Upper lobe of right lung (tissue), 1 donor: ENCODE data around the gene MYO18A. TPM values are rescaled to one million over a fixed set of nuclear protein-coding genes. Genes with fewer than 3 reads are reported as not detected.

Source experiments
- ATAC-seq: fragments of 200-7000 bp; cut with Tn5 transposase; one replicate; pipeline ENCODE4 v1.9.1; 2020; ENCODE audit warnings: mild to moderate bottlenecking, moderate library complexity
- DNase-seq: peaks from one replicate; pipeline ENCODE4 v3.0.0-alpha.2; 2020
- H3K27ac ChIP-seq: fragments of 200-600 bp; one replicate; pipeline ENCODE4 v1.8.0; 2022
- H3K27me3 ChIP-seq: fragments of 200-600 bp; one replicate; pipeline ENCODE4 v1.8.0; 2022; ENCODE audit warnings: mild to moderate bottlenecking
- H3K36me3 ChIP-seq: fragments of 200-600 bp; one replicate; pipeline ENCODE4 v1.8.0; 2022
- H3K4me1 ChIP-seq: fragments of 200-600 bp; one replicate; pipeline ENCODE4 v1.8.0; 2022
- H3K4me3 ChIP-seq: fragments of 200-600 bp; one replicate; pipeline ENCODE4 v1.8.0; 2022; ENCODE audit warnings: mild to moderate bottlenecking
- H3K9me3 ChIP-seq: fragments of 200-600 bp; one replicate; pipeline ENCODE4 v1.8.0; 2022
- intact Hi-C: fragments of 100-400 bp; cut with DNase I; formaldehyde crosslinking; loops from one replicate; pipeline ENCODE4 v1.11.0; 2022
- total RNA-seq: library from RNA; stranded (reverse); fragmentation: NEBNext Ultra II Directional; extraction: Animal tissue kit (Norgen Biotek cat#: 25700); gene quantifications from one replicate; pipeline ENCODE4 v1.2.1, GENCODE V29; 2021
- TF ChIP-seq, protein P1 (sequence below): fragments of 200-600 bp; IDR thresholded peaks from one replicate; pipeline ENCODE4 v1.8.0; 2022; ENCODE audit warnings: antibody characterized with exemption
- donor health status: DM: no; HTN: yes; CAD: no; lungs with severe emphysema.

Gene MYO18A
- total RNA-seq, 1 donor from 2014 or later: 51.0 TPM

DNA sequence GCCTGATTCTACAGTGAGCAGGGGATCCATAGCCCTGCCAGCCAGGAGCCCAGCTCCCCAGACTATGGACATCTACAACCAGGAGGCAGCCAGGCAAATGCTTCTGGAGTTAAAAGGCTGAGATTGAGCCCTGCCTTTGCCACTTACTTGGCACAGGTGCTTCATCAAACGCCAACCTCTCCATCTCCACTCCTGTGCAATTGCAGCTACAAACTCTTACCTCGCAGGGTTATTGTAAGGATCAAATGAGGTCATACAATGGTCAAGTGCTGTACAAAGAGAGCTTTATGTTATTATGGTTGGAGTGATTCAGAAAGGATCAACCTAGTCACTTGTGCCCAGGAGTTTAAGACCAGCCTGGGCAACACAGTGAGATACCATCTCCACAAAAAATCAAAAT is 9.8 kb upstream of the MYO18A start:
- TF ChIP-seq, protein P1, sequence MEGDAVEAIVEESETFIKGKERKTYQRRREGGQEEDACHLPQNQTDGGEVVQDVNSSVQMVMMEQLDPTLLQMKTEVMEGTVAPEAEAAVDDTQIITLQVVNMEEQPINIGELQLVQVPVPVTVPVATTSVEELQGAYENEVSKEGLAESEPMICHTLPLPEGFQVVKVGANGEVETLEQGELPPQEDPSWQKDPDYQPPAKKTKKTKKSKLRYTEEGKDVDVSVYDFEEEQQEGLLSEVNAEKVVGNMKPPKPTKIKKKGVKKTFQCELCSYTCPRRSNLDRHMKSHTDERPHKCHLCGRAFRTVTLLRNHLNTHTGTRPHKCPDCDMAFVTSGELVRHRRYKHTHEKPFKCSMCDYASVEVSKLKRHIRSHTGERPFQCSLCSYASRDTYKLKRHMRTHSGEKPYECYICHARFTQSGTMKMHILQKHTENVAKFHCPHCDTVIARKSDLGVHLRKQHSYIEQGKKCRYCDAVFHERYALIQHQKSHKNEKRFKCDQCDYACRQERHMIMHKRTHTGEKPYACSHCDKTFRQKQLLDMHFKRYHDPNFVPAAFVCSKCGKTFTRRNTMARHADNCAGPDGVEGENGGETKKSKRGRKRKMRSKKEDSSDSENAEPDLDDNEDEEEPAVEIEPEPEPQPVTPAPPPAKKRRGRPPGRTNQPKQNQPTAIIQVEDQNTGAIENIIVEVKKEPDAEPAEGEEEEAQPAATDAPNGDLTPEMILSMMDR: no peak
- Histone ChIP-seq H3K4me1 (no peaks in the 10 kb centered on the region), H3K4me3 (no peak overlapping the region), H3K27ac (no peak overlapping the region), H3K9me3 (no peaks in the 10 kb centered on the region), H3K36me3 (no peaks in the 10 kb centered on the region), H3K27me3 (no peaks in the 10 kb centered on the region)
- intact Hi-C loops: no loop called here
- ATAC-seq (peak; percentile 68), DNase-seq (no peak)

DNA sequence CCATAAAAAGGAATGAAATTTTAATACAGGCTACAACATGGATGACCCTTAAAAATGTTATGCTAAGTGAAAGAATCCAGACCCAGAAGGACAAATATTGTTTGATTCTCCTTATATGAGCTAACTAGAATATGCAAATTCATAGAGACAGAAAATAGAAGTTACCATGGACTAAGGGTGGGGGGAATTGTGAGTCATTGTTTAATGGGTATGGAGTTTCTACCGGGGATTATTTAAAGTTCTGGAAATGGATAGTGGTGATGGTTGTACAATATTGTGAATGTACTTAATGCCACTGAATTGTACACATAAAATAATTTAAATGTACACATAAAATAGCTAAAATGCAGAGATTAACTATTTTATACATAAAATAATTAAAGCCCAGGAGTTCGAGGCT is 9.2 kb upstream of the MYO18A start:
- no peaks in the 10 kb centered on the region for H3K4me1 ChIP-seq
- no peak for ATAC-seq
- H3K9me3 ChIP-seq: no peaks in the 10 kb centered on the region
- TF ChIP-seq, protein P1: no peak
- DNase-seq: no peak
- no peak overlapping the region for H3K4me3 ChIP-seq
- no peaks in the 10 kb centered on the region for H3K36me3 ChIP-seq
- H3K27ac ChIP-seq: no peak overlapping the region
- no peaks in the 10 kb centered on the region for H3K27me3 ChIP-seq
- intact Hi-C loops: no loop called here

DNA sequence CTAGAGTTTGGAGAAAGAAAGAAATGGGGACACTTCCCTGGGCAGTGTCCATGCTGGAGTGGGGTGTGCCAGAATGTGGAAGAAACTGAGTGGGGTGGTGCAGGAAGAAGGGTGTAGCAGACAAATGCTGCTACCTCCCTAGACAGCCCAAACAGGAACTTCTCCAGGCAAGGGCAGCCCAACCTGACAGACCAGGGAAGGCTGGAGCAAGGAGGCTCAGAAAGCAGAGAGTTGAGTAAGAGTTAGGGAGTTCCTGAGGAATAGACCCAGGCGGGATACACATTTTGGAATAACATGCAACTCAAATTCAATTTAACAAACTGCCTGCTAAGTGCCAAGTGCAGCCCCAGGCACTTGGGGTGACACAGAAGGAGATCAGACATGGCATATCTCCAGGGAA is 1.0 kb upstream of the MYO18A start:
- H3K27me3 ChIP-seq: no peaks in the 10 kb centered on the region
- ATAC-seq (no peak), DNase-seq (no peak)
- peak overlapping the region; percentile 89 for H3K27ac ChIP-seq
- H3K9me3 ChIP-seq: no peaks in the 10 kb centered on the region
- no peaks in the 10 kb centered on the region for H3K36me3 ChIP-seq
- intact Hi-C loops: no loop called here
- TF ChIP-seq, protein P1: no peak
- no peak overlapping the region for H3K4me3 ChIP-seq
- H3K4me1 ChIP-seq: peaks cover 35% of the 10 kb centered on the region

DNA sequence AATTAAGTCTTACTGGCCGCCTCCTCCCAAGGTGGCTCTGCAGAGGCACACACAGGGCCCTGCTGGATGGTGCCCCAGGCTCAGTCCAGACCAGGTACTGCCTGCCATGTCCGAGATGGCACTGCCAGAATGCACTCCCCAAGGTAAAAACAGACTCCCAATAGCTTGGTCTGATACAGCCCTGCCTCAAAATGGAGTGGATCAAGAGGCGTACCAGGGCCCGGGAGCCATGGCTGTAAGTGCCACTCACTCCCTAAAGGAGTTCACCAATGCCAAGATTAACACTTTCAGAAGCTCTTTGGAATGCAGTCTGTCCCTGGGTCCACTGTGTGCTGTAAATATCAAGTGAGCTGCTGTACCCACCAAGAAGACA is 576 bp upstream of the MYO18A start:
- H3K27ac ChIP-seq: peak overlapping the region; percentile 89
- H3K4me3 ChIP-seq: peak overlapping the region; percentile 62
- no peaks in the 10 kb centered on the region for H3K27me3 ChIP-seq
- intact Hi-C loops: no loop called here
- no peaks in the 10 kb centered on the region for H3K9me3 ChIP-seq
- DNase-seq: no peak
- TF ChIP-seq, protein P1: no peak
- H3K36me3 ChIP-seq: no peaks in the 10 kb centered on the region
- peak; percentile 2 for ATAC-seq
- H3K4me1 ChIP-seq: peaks cover 39% of the 10 kb centered on the region

DNA sequence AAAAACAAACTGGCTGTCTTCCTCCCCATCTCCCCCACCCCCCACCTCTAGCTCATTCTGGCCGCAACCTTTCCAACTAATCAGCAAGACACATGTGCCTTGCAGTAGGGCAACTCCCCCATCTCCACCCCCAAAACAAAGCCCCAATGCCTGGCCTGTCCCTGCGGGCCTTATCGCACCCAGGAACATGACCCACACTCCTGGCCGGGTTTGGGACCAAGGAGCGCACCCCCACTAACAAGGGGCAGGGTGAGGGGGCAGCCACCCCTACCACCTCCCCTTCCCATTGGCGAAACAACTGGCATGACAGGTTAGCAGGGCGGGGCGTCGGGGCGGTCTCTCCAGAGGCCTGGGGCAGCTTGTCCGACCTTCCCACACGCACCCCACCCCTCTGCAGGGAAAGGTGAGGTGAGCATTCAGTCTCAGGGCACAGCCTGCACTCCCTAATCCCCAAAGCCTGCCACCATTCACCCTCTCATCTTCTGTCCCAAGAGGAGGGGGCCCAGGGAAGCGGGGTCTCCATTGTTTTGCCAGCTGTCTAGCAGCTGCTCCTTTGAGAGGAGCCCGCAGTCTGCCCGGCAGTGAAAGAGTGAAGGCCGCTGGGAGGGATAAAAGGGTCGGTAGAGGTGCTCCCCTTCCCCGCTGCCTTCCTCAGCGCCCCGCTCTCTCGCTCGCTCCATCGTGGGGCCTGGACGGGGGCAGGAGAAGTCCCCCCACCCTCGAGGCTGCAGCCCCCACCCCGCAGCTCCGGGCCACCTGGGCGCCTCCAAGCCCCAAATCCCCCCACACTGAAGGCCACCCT is 765 bp downstream of the MYO18A start:
- ATAC-seq (peak; percentile 63), DNase-seq (peak; percentile 90)
- Histone ChIP-seq H3K27ac (peak overlapping the region; percentile 89), H3K4me3 (peak overlapping the region; percentile 62), H3K9me3 (no peaks in the 10 kb centered on the region), H3K36me3 (no peaks in the 10 kb centered on the region), H3K27me3 (no peaks in the 10 kb centered on the region), H3K4me1 (peaks cover 41% of the 10 kb centered on the region)
- intact Hi-C loops: no loop called here
- TF ChIP-seq, protein P1: no peak
